K562 (cell line): ENCODE results near the gene KMT5B. TPM values are rescaled to one million over a fixed set of nuclear protein-coding genes. Genes with fewer than 3 reads are reported as not detected.

Source experiments
- CBFB ChIP-seq: sonication (generic); formaldehyde crosslinking; IDR thresholded peaks from 2 replicates; pipeline ENCODE4 v1.4.0; 2020; ENCODE audit warnings: mild to moderate bottlenecking, missing genetic modification reagents
- CBX5 ChIP-seq: IDR thresholded peaks from 2 replicates; pipeline ENCODE4 v1.6.1; 2014; ENCODE audit warnings: low read depth, borderline replicate concordance
- E2F1 ChIP-seq: sonication (generic); formaldehyde crosslinking; IDR thresholded peaks from 2 replicates; pipeline ENCODE4 v1.8.1; 2023; ENCODE audit warnings: mild to moderate bottlenecking, missing genetic modification reagents, moderate library complexity
- E2F3 ChIP-seq: fragments of 250-450 bp; sonication (Bioruptor Pico); IDR thresholded peaks from 2 replicates; pipeline ENCODE4 v1.4.0; 2020; ENCODE audit warnings: mild to moderate bottlenecking
- GABPA ChIP-seq: fragments of 200-800 bp; sonication (Bioruptor generic); conservative IDR thresholded peaks from 2 replicates; pipeline ENCODE4 v1.6.1; 2016; ENCODE audit warnings: low read depth, missing genetic modification characterization, missing compliant biosample characterization
- GATAD2B ChIP-seq: fragments of 450-650 bp; IDR thresholded peaks from 2 replicates; pipeline ENCODE4 v1.6.1; 2017; ENCODE audit warnings: mild to moderate bottlenecking, borderline replicate concordance
- HDAC2 ChIP-seq: fragments of 450-650 bp; IDR thresholded peaks from 2 replicates; pipeline ENCODE4 v1.6.1; 2016; ENCODE audit warnings: mild to moderate bottlenecking
- HEY1 ChIP-seq: fragments of 250-450 bp; sonication (Bioruptor Pico); IDR thresholded peaks from 2 replicates; pipeline ENCODE4 v1.5.0; 2020; ENCODE audit warnings: mild to moderate bottlenecking, moderate library complexity, borderline replicate concordance
- IRF2 ChIP-seq: sonication (generic); formaldehyde crosslinking; IDR thresholded peaks from 2 replicates; pipeline ENCODE4 v1.8.1; 2022; ENCODE audit warnings: mild to moderate bottlenecking, missing genetic modification reagents
- KLF13 ChIP-seq: fragments of 450-650 bp; IDR thresholded peaks from 2 replicates; pipeline ENCODE4 v1.6.1; 2016; ENCODE audit warnings: missing genetic modification characterization, low read depth, mild to moderate bottlenecking, missing compliant biosample characterization, moderate library complexity, borderline replicate concordance
- KLF16 ChIP-seq: IDR thresholded peaks from 2 replicates; pipeline ENCODE4 v1.6.1; 2016; ENCODE audit warnings: antibody characterized with exemption
- L3MBTL2 ChIP-seq: fragments of 450-650 bp; IDR thresholded peaks from 2 replicates; pipeline ENCODE4 v1.6.1; 2016; ENCODE audit warnings: mild to moderate bottlenecking, moderate library complexity
- NCOA1 ChIP-seq: fragments of 450-650 bp; IDR thresholded peaks from 2 replicates; pipeline ENCODE4 v1.6.1; 2016; ENCODE audit warnings: low read depth
- PML ChIP-seq: IDR thresholded peaks from 2 replicates; pipeline ENCODE4 v1.6.1; 2012; ENCODE audit warnings: low read length, inconsistent platforms
- POLR2A ChIP-seq: fragments of 450-650 bp; conservative IDR thresholded peaks from 2 replicates; pipeline ENCODE4 v1.6.1; 2016
- PRMT5 ChIP-seq: sonication (generic); formaldehyde crosslinking; IDR thresholded peaks from 2 replicates; pipeline ENCODE4 v1.5.0; 2020; ENCODE audit warnings: missing genetic modification reagents
- SAP30 ChIP-seq: fragments of 200-600 bp; sonication (generic); IDR thresholded peaks from 2 replicates; pipeline ENCODE4 v1.6.1; 2012; ENCODE audit warnings: borderline replicate concordance, low read depth, mild to moderate bottlenecking, moderate library complexity, low read length, control low read depth, inconsistent platforms; ENCODE audit not compliant: insufficient read depth, poor library complexity, severe bottlenecking
- SRSF9 ChIP-seq: fragments of 200-400 bp; formaldehyde crosslinking; IDR thresholded peaks from 2 replicates; pipeline ENCODE4 v1.6.1; 2017; ENCODE audit warnings: low read depth, low read length, borderline replicate concordance
- TAF9B ChIP-seq: fragments of 450-650 bp; IDR thresholded peaks from 2 replicates; pipeline ENCODE4 v1.6.1; 2018; ENCODE audit warnings: mild to moderate bottlenecking; ENCODE audit not compliant: partially characterized antibody
- TBL1XR1 ChIP-seq, 2 experiments: IDR thresholded peaks; 2 replicates each; pipeline ENCODE4 v1.6.1; 2012; ENCODE audit warnings: improper control_type of control experiment in 2 of 2, low read length in 2 of 2, mild to moderate bottlenecking in 1 of 2
- TFE3 ChIP-seq: fragments of 450-650 bp; formaldehyde crosslinking; IDR thresholded peaks from 2 replicates; pipeline ENCODE4 v1.4.0; 2020; ENCODE audit warnings: mild to moderate bottlenecking, mixed read lengths
- XRCC5 ChIP-seq: fragments of 200-400 bp; formaldehyde crosslinking; IDR thresholded peaks from 2 replicates; pipeline ENCODE4 v1.6.1; 2017; ENCODE audit warnings: low read depth, mild to moderate bottlenecking, low read length
- ZBTB5 ChIP-seq: fragments of 450-650 bp; IDR thresholded peaks from 2 replicates; pipeline ENCODE4 v1.6.1; 2017; ENCODE audit warnings: antibody characterized with exemption
- ZFPM2 ChIP-seq: fragments of 250-450 bp; sonication (Bioruptor Pico); IDR thresholded peaks from 2 replicates; pipeline ENCODE4 v1.5.1; 2022; ENCODE audit warnings: mild to moderate bottlenecking
- ZFX ChIP-seq: sonication (generic); formaldehyde crosslinking; IDR thresholded peaks from 2 replicates; pipeline ENCODE4 v1.8.0; 2022; ENCODE audit warnings: mild to moderate bottlenecking, missing genetic modification reagents, moderate library complexity
- ZNF311 ChIP-seq: fragments of 250-450 bp; sonication (Bioruptor Pico); IDR thresholded peaks from 2 replicates; pipeline ENCODE4 v1.4.0; 2020; ENCODE audit warnings: mild to moderate bottlenecking, moderate library complexity
- ZNF717 ChIP-seq: fragments of 250-450 bp; sonication (Bioruptor Pico); IDR thresholded peaks from 2 replicates; pipeline ENCODE4 v1.5.0; 2021
- polyA plus RNA-seq, 8 experiments: library from polyadenylated mRNA; depleted of rRNA in 4 of 8; stranded (reverse) in 5 of 8; unstranded in 3 of 8; fragments of >200 nt; fragmentation: Nextera tagmentation in 2 of 8; fragmentation: Illumina TruSeq in 1 of 8; extraction: Ambion mirVana in 2 of 8; extraction: Trizol in 1 of 8; gene quantifications; 2 replicates each; pipeline versions ENCODE4 v1.2.1 to v1.2.3, GENCODE V29; 2011 to 2014; ENCODE audit warnings: inconsistent platforms in 1 of 8, missing spikeins in 1 of 8
- total RNA-seq, 7 experiments: library from RNA; depleted of rRNA in 6 of 7; stranded (reverse); fragments of >200 nt in 6 of 7; fragmentation: Illumina TruSeq in 2 of 7; extraction: Trizol in 2 of 7; gene quantifications; 2 replicates each; pipeline versions ENCODE4 v1.2.1 to v1.2.3, GENCODE V29; 2011 to 2021; ENCODE audit warnings: low replicate concordance in 1 of 7

Gene KMT5B
- total and polyA plus RNA-seq, 9 of the 15 experiments (the other 6 are each of a cell fraction or from before 2014, with no cell fraction given): 7.3 to 27.3 (median 20.9) TPM

- no peak for TF ChIP-seq PRMT5 (CRISPR knock-in tag)
- no peak for TF ChIP-seq ZNF717 (CRISPR knock-in tag)
- peak; percentile 32; the same call in 1 of the 2 replicates for TF ChIP-seq GABPA
- 0 out of 2 replicates have a peak, but pooled peaks have one; percentile 83 for TF ChIP-seq ZFPM2 (CRISPR knock-in tag)
- TF ChIP-seq CBFB (CRISPR knock-in tag): no peak
- no peak for TF ChIP-seq CBX5
- no peak for TF ChIP-seq ZNF311 (CRISPR knock-in tag)
- TF ChIP-seq HEY1 (CRISPR knock-in tag): 0 out of 2 replicates have a peak, but pooled peaks have one; percentile 52
- TF ChIP-seq POLR2A: peak; percentile 86
- TF ChIP-seq NCOA1: no peak
- peak; percentile 54 for TF ChIP-seq SAP30
- peak; percentile 23 for TF ChIP-seq TAF9B
- TF ChIP-seq KLF16: no peak
- 0 out of 2 replicates have a peak, but pooled peaks have one; percentile 36 for TF ChIP-seq IRF2 (CRISPR knock-in tag)
- TF ChIP-seq HDAC2: no peak
- no peak for TF ChIP-seq TFE3 (CRISPR knock-in tag)
- peak; percentile 87 for TF ChIP-seq E2F1
- TF ChIP-seq TBL1XR1 (IDR thresholded peaks at IDR 0.05; ENCODE audit: low read length in 2 of 2): peak in 1 of 2 experiments; percentile 34; a peak in 1 of 4 replicates
- peak; percentile 87; the same call in 1 of the 2 replicates for TF ChIP-seq KLF13
- TF ChIP-seq ZFX (CRISPR knock-in tag): peak; percentile 78
- TF ChIP-seq GATAD2B: peak; percentile 97
- peak; percentile 69 for TF ChIP-seq PML
- TF ChIP-seq ZBTB5: no peak
- peak; percentile 39; the same call in 1 of the 2 replicates for TF ChIP-seq E2F3
- no peak for TF ChIP-seq SRSF9
- TF ChIP-seq L3MBTL2: peak; percentile 83
- peak; percentile 81; the same call in 1 of the 2 replicates for TF ChIP-seq XRCC5
Observed at GRCh38 chr11:68213555-68214172, 568 bp upstream of the KMT5B start (continued).
